ENCODE measurements around the gene MXI1.

MXI1 gene

DNA sequence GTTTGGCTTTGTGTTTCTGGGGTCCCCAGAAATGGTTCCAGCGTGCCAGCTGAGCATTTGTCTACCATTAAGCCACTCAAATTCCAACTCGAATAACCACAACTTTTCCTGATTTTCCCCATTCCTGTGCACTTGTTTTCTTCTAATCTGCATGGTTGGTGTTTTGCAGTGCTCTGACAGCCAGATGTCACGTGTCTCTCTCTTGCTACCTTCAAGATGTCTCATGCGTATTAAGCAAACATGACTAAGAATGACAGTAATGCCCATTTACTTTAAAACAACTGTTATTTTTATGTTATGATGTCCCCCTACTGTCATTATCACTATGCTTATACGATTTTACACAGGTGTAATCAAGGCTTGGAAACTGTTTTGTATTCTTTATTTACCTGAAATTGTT, 35.2 kb upstream of the MXI1 start:
- TF ChIP-seq, protein P1, sequence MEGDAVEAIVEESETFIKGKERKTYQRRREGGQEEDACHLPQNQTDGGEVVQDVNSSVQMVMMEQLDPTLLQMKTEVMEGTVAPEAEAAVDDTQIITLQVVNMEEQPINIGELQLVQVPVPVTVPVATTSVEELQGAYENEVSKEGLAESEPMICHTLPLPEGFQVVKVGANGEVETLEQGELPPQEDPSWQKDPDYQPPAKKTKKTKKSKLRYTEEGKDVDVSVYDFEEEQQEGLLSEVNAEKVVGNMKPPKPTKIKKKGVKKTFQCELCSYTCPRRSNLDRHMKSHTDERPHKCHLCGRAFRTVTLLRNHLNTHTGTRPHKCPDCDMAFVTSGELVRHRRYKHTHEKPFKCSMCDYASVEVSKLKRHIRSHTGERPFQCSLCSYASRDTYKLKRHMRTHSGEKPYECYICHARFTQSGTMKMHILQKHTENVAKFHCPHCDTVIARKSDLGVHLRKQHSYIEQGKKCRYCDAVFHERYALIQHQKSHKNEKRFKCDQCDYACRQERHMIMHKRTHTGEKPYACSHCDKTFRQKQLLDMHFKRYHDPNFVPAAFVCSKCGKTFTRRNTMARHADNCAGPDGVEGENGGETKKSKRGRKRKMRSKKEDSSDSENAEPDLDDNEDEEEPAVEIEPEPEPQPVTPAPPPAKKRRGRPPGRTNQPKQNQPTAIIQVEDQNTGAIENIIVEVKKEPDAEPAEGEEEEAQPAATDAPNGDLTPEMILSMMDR (conservative IDR thresholded peaks at IDR 0.05): no peak
- no peak for TF ChIP-seq ZFX (IDR thresholded peaks at IDR 0.05)
- H3K27ac ChIP-seq: no peak overlapping the region

DNA sequence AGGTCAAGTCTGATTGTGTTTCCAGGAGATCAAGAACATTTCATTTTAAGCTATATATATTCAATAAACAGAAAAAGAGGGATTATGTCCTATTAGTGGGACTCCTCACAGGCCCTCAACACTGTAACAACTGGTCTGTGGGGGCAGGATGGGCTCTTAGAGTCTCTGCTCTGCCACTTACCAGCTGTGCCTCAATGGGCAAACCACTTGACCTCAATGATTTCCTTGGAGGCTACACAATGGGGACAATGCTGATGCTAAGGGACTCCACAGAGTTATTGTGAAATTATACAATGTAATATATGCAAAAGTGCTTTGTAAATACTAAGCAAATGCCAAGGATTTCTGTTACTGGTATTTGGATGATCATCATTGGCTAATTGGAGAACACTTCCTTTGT, 33.2 kb upstream of the MXI1 start:
- H3K27ac ChIP-seq: no peak overlapping the region
- TF ChIP-seq, protein P1 (conservative IDR thresholded peaks at IDR 0.05): no peak
- TF ChIP-seq ZFX (IDR thresholded peaks at IDR 0.05): no peak

DNA sequence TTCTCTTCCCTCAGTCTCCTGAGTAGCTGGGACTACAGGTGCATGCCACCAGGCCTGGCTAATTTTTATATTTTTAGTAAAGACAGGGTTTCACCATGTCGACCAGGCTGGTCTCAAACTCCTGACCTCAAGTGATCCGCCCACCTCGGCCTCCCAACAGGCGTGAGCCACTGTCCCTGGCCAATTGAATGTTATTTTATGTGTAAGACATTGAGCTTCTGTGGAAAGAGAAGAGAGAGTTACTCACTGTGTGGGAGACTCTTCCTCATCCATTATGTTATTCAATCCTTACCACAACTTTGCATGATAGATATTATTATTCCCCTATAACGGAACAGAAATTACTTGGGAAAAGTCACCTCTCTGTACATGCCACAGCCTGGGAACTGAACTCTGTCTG, 32.6 kb upstream of the MXI1 start:
- no peak for TF ChIP-seq ZFX (IDR thresholded peaks at IDR 0.05)
- TF ChIP-seq, protein P1 (conservative IDR thresholded peaks at IDR 0.05): no peak

GRCh38 chr10:110175406-110175805, 32.0 kb upstream of the MXI1 start:
- TF ChIP-seq ZFX (IDR thresholded peaks at IDR 0.05): no peak
- TF ChIP-seq, protein P1 (conservative IDR thresholded peaks at IDR 0.05): no peak

More for the DNA sequence above, 32.6 kb upstream of the MXI1 start:
- H3K27ac ChIP-seq: no peak overlapping the region

GRCh38 chr10:110176141-110177030, 31.0 kb upstream of the MXI1 start:
- H3K27ac ChIP-seq: no peak overlapping the region
- TF ChIP-seq, protein P1 (conservative IDR thresholded peaks at IDR 0.05): no peak
- TF ChIP-seq ZFX (IDR thresholded peaks at IDR 0.05): no peak

More at GRCh38 chr10:110175406-110175805, 32.0 kb upstream of the MXI1 start:
- H3K27ac ChIP-seq: no peak overlapping the region

GRCh38 chr10:110179220-110179619, 28.2 kb upstream of the MXI1 start:
- TF ChIP-seq, protein P1 (conservative IDR thresholded peaks at IDR 0.05): no peak
- no peak for TF ChIP-seq ZFX (IDR thresholded peaks at IDR 0.05)
- H3K27ac ChIP-seq: no peak overlapping the region

GRCh38 chr10:110181451-110181850, 26.0 kb upstream of the MXI1 start:
- no peak for TF ChIP-seq ZFX (IDR thresholded peaks at IDR 0.05)
- TF ChIP-seq, protein P1 (conservative IDR thresholded peaks at IDR 0.05): no peak
- no peak overlapping the region; the same call in 1 of the 2 replicates for H3K27ac ChIP-seq
